Suprapubic skin (tissue), 3 donors: Measurements from ENCODE around the gene SLC13A5.
"Not testable (repeated sequence)": the region's sequence is repeated elsewhere in the genome, so short reads cannot be mapped to it uniquely, and the experiment has no call there.

Experiments used
- CTCF ChIP-seq, 2 donors: fragments of 200-600 bp in 1 of 2; fragments of 450-650 bp in 1 of 2; sonication (generic) in 1 of 2; IDR thresholded peaks; one replicate each; pipeline ENCODE4 v1.5.1; 2016 to 2019; ENCODE audit warnings: antibody characterized with exemption in 2 of 2, mild to moderate bottlenecking in 1 of 2, moderate library complexity in 1 of 2
- EP300 ChIP-seq: sonication (generic); formaldehyde crosslinking; IDR thresholded peaks from one replicate; pipeline ENCODE4 v1.6.1; 2017; ENCODE audit warnings: antibody characterized with exemption

DNA sequence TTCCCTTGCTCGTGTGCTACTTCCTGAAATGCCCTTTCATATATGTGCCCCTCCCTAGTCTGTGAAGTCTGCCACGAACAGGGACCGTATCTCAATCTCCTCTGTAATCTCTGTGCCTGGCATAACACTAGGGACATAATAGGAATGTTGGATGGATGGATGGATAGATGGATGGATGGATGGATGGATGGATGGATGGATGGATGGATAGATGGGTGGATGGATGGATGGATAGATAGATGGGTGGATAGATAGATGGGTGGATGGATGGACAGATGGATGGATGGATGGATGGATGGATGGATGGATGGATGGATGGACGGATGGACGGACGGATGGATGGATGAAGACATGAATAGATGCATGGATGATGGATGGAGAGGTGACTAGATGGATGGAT is 21.2 kb downstream of the SLC13A5 start:
- TF ChIP-seq CTCF (IDR thresholded peaks at IDR 0.05); EP300: not testable (repeated sequence)
